Activated CD4-positive, alpha-beta T cell treated with anti-CD3 and anti-CD28 coated beads for 24 hours (primary cell): ENCODE measurements around the gene KCNN1.
"Not testable (repeated sequence)": the region's sequence is repeated elsewhere in the genome, so short reads cannot be mapped to it uniquely, and the experiment has no call there.

ENCODE experiments used
- DNase-seq, 2 donors: peaks; one replicate each; pipeline ENCODE4 v3.0.0-alpha.2; 2020; ENCODE audit warnings: low read depth in 2 of 2

Gene KCNN1

DNA sequence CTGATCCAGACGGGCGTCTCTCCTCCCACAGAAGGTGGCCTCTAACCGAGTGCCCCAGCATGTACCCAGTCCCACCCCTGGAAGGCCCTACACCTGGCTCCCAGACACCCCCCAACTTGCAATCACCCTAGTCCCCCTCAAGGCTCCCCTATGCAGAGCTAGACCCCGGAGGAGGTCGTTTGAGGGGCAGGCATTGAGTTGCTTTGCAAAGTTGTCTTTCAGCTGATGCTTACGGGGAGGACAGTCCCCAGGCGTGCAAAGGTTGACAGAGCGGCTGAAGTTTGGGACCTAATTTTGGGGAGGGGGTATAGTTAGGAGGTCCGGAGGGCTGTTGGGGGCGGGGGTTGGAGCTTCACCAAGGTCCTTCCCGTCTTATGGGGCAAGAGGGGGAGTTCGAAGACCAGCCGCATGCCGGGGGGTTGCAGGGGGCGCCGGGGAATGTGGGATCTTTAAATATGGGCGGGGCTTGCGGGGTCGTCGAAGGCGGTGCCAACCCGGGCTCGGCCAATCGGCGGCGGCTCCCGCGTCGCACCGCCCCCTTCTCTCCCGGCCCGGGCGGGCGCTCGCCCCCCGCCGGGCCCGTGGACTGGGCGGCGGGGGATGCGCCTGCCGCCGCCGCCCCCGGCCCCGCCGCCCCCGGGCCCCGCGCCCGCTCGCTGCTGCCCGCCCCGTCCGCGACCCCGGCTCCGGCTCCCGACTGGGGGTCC, at the start of gene KCNN1:
Gene KCNN1 (plus strand): TSS at position 558 of the 707 bp plus-strand sequence. CDS start 6,782 bp downstream, outside the sequence.
- DNase-seq, result no peak

- DNase-seq, result not testable (repeated sequence)
Measured at GRCh38 chr19:17918151-17918550, 48.8 kb upstream of the KCNN1 start.

DNA sequence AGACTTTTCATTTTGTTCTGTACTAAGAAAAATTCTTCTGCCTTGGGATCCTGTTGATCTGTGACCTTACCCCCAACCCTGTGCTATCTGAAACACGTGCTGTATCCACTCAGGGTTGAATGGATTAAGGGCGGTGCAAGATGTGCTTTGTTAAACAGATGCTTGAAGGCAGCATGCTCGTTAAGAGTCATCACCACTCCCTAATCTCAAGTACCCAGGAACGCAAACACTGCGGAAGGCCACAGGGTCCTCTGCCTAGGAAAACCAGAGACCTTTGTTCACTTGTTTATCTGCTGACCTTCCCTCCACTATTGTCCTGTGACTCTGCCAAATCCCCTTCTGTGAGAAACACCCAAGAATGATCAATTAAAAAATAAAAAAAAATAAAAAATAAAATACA, 47.8 kb upstream of the KCNN1 start:
- DNase-seq, result not testable (repeated sequence)

- DNase-seq, result no peak
Measured at GRCh38 chr19:17920527-17920926, 46.4 kb upstream of the KCNN1 start.

- DNase-seq, result no peak
Measured at GRCh38 chr19:17922138-17922537, 44.8 kb upstream of the KCNN1 start.

DNA sequence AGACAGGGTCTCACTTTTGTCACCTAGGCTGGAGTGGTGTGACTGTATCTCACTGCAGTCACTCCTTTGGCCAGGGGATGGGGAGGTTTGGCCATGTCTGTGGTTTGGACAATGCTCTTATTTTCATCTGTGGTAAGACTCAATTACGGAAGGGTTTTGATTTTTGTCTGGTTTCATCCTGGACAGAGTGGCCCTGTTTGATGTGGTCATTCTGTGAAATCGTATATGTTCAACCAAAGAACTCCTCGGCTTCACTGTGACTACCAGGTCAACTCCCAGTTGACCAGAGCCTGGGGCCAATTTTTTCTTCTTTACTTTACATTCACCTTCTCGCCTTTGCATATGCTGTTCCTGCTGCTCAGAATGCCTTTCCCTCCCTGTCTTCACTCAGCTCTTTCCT, 40.9 kb upstream of the KCNN1 start:
- no peak for DNase-seq

GRCh38 chr19:17929056-17929455, 37.9 kb upstream of the KCNN1 start:
- DNase-seq, result no peak

GRCh38 chr19:17931532-17932191, 35.2 kb upstream of the KCNN1 start:
- DNase-seq, result no peak

GRCh38 chr19:17932485-17933338, 34.2 kb upstream of the KCNN1 start, which contains the start of gene CCDC124:
CCDC124 (plus strand) TSS chr19:17933015; CDS start chr19:17936421, 3,406 bp downstream.
- peak; percentile 85 to 87 for DNase-seq

GRCh38 chr19:17933414-17934129, 33.3 kb upstream of the KCNN1 start:
- DNase-seq, result no peak

DNA sequence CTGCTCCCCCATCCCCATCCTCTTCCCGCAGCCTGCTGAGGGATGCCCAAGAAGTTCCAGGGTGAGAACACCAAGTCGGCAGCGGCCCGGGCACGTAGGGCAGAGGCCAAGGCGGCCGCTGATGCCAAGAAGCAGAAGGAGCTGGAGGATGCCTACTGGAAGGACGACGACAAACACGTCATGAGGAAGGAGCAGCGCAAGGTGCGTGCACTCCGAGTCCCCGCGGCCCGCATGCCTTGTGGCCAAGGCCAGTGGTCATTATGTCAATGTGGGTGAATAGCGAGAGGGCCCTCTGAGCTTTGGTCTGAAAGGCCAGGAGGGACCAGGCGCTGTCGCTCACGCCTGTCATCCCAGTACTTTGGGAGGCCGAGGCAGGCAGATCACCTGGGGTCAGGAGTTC, 30.5 kb upstream of the KCNN1 start:
- no peak for DNase-seq

- DNase-seq, result no peak
Measured at GRCh38 chr19:17937371-17937900, 29.5 kb upstream of the KCNN1 start.

- peak; percentile 72 to 80 for DNase-seq
Measured at GRCh38 chr19:17938092-17938845, 28.6 kb upstream of the KCNN1 start.

DNA sequence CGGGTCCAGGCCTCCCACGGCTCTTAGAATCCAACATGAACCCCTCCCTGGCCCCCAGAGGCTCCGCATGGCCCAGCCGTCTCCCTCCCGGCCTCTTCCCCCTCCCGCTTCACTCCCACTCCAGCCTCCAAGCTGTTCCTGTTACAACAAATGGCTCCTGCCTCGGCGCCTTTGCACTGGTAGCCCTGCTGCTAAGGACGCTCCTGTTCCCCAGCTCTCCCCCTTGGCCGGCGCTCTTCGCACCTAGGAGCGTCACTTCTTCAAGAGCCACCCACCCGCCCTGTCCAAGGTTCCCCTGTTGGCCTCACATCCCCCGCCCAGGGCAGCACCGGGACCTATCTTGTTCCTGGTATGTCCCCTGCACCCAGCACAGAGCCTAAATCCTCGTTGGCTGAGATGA, 24.7 kb upstream of the KCNN1 start:
- no peak for DNase-seq

DNA sequence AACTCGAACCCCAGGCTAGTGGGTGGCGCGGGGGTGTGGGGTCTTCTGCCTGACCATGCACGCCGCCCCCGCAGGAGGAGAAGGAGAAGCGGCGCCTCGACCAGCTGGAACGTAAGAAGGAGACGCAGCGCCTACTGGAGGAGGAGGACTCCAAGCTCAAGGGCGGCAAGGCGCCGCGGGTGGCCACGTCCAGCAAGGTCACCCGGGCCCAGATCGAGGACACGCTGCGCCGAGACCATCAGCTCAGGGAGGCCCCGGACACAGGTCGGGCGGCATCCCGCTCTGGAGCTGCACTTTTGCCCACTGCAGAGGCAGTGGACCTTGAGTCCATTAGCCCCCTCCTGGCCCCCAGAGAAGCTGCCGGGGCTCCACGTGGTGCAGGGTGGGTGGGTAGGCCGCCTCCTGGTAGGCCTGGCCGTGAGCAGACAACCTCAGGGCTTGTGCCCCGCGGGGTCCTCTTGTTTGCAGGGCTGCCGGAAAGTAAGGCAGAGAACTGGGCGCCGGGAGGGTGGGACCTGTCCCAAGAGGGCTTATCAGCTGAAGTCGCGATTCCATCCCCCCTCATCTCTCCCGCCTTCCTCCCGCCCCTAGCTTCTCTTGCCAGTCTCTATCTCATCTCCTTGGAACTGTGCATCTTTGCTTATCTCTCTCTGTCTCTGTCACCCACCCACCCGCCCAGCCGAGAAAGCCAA, 24.2 kb upstream of the KCNN1 start:
- no peak for DNase-seq

DNA sequence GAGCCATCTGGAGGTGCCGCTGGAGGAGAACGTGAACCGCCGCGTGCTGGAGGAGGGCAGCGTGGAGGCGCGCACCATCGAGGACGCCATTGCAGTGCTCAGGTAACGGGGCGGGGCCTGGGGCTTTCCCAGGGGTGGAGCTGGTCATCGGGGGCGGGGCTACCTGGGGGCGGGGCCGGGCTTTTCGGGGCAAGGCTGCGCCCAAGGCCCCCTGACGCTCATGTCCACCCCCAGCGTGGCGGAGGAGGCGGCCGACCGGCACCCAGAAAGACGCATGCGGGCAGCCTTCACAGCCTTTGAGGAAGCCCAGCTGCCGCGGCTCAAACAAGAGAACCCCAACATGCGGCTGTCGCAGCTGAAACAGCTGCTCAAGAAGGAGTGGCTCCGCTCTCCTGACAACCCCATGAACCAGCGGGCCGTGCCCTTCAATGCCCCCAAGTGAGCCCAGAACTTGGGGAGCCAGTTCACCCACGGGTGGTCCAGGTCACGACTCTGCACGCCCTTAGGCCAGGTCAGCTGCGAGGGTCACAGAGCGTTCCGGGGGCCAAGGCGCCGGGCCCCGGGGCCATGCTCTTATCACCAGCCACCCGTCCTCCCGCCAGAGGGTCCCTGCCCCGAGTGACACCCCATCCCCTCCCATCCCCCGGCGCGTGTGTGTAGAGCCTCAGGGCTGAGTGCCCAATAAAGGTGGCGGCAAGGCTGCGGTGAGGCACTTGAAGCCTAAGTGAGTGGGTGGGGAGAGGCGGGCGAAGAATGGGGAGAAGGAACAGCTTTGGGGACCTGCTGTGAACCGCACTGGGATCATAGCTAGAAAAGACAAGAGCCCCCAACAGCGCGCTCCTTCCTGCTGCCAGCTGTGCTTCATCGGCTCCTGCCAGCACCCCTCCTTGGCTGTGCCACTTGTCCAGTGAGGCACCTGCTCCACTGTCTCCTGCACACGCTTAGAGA, 23.4 kb upstream of the KCNN1 start:
- DNase-seq, result no peak

DNA sequence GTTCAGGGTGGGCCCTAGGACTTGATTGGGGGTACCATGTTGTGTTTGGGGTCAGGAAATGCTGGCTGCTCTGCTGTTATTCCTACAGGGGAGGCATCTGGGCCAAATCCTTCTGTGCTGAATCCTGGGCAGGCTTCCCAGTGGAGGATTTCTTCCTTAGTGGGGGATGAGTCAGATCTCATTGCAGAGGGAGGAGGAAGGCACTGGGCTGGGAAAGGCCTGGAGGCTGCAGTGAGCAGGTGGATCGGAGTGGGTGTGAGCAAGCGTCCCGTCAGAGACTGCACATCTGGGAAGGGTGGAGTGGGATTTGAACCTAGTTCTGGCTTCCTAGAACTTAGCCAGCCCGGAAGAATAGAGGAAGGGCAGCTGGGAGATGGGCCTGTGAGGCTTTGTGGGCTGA, 22.6 kb upstream of the KCNN1 start:
- no peak for DNase-seq

DNA sequence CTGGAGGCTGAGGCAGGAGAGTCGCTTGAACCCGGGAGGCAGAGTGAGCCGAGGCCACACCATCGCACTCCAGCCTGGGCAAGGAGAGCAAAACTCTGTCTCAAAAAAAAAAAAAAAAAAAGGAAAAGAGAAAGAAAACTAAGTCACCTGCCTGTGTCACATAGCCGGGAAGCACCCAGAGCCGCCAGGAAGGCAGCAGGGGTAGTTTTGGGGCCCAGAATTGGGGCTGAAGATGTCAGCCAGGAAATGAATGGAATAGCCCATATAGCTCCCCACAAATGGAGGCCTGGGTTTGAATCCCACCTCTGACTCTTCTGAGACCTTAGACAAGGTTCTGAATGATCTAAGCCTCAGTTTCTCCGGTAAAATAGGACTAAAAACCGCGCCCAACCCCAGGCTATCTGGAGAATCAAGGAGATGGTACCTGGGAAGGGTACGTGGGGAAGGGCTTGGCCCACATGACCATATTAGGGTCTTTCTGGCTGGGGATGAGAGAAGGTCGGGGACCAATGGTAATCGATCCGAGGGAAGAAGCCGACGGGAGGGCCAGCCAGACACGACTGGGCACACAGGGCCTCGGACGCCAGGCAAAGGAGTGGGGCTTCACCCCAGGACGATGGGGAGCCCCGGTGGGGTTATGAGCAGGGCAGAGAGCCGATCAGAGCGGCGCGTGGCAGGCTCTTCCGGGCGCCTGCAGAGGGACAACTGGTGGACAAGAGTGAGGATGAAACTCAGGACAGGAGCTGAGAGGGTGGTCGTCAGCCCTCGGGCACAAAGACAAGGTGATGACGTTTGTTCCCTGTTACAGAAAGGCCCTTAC, 19.7 kb upstream of the KCNN1 start:
- DNase-seq, result no peak
